Myocyte (in vitro differentiated cells): ENCODE measurements around the gene CACNA1B. TPM values are rescaled to one million over a fixed set of nuclear protein-coding genes. Genes with fewer than 3 reads are reported as not detected.
A peak's percentile ranks its signal among the peaks of the same experiment; 100 is the strongest.
"Not testable (repeated sequence)": the region's sequence is repeated elsewhere in the genome, so short reads cannot be mapped to it uniquely, and the experiment has no call there.

Experiments used
- DNase-seq: peaks from one replicate; pipeline ENCODE4 v3.0.0-alpha.2; 2012; ENCODE audit warnings: low read depth
- polyA plus RNA-seq: library from polyadenylated mRNA; unstranded; fragments of >200 nt; gene quantifications from one replicate; pipeline ENCODE4 v1.2.1, GENCODE V29; 2012; ENCODE audit warnings: missing spikeins
- total RNA-seq: library from RNA; depleted of rRNA; stranded (reverse); fragments of >200 nt; gene quantifications from 2 replicates; pipeline ENCODE4 v1.2.3, GENCODE V29; 2014

Gene CACNA1B
- total RNA-seq: 0.05 TPM in 1 of 2 replicates, not detected in the other
- polyA plus RNA-seq: 0.05 TPM

DNA sequence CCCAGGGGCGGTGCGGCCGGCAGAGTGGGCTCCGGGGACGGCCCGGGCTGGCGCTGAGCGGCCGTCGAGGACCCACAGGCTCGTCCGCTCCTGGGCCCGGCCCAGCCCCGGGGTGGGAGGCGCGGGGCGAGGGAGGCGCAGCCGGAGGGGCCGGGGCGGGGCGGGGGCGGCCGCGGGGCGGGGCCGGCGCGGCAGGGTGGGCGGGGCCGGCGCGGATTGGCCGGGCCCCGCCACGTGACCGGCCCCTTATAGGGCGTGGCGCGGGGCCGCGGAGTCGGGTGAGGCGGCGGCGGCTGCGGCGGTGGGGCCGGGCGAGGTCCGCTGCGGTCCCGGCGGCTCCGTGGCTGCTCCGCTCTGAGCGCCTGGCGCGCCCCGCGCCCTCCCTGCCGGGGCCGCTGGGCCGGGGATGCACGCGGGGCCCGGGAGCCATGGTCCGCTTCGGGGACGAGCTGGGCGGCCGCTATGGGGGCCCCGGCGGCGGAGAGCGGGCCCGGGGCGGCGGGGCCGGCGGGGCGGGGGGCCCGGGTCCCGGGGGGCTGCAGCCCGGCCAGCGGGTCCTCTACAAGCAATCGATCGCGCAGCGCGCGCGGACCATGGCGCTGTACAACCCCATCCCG, at the start of gene CACNA1B:
Gene CACNA1B, plus strand, starts transcription at position 277 of the 617 bp plus-strand sequence. Its CDS starts 152 bp downstream, at position 429.
- DNase-seq: not testable (repeated sequence)

DNA sequence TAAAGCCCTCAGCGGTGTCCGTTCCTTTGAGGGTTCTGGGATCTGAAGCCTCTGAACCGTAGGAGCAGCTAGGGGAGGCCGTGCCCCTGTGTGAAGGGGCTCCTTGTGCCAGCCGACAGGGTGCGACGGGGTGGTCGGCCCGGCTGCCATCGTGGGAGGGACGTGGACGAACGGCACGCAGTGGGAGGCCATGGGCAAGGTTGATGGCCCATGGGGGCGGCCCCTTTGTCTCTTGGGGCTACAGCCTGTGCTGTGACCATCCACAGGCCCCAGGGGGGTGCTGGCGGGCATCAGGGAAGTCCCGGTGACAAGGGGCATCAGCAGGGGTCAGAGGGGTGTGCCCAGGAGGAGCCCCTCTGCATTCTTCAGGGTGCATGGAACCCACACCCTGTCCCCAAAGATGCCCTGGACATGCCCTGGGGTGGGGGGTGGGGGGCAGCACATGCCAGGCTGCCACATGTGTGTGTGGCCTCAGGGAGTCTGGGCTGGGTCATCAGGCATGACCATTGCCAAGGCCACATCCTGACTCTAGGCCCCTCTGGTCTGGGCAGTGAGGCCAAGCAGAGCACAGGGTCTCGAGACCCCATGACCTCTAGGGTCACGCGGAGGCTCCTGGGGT, 49.6 kb upstream of the CACNA1B start:
- no peak for DNase-seq

DNA sequence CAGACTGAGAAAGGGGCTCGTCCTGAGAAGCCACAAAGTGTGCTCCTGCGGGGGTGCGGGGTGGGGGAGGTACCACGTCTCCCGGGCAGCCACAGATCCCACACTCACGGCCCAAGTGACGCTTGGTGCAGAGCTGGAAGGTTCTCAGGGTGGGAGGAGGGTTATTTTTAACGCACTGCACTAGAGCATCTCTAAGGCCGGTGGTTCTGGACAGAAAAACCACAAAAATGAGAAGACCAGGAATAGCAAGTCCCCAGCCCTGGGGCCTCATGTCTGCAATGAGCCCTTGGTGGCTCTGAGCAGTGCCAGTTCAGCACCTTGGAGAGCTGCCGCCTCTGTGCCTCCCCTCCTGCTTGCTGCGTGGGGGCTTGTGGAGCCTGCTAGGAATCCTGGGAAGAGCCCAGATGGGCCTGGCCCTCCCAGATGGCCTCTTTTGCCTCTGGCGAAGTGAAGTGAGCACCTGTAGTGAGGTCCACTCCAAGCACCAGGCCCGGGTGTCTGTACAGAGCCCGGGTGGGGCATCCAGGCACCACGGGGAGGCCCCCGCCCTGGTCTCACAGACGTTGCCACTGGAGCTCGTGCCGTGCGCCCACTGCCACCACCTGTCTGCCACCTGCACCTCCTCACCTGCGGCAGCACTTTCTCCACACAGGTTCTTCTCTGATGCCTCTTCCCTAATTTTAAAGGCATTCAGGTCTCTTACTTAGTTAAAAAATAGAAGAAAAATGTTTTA, 48.9 kb upstream of the CACNA1B start:
- DNase-seq: peak; percentile 89

DNA sequence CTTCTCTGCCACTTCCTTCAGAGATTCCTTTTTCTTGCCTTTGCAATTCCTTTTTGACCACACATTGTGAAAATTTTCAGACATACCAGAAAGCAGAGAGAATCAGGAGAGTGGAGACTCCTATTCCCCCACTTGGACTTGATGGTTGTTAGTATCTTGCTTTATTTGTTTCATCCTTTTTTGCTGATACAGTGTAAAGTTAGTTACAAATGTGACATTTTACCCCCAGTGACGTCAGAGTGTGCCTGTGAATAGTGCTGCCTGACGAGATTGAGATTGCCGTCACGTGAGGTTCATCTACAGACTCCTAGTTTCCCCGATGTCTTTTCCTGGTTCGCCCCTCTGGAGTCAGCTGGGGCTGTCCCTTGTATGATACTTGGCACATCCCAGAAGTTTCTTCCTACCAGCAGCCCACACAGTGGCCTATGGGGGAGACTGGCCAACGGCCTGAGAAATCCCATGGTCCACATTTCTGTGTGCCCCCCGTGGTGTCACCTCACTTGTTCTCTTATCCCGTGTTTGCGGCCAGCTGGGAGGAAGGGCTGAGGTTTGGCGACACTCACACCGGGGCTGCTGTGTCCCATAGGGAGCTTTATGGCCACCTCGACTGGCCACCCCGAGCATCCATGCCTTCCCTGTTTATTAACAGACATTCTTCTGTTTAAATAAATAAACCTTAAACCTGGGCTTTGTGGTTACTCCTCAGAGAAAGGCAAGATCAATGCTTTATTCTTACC, 48.2 kb upstream of the CACNA1B start:
- no peak for DNase-seq

DNA sequence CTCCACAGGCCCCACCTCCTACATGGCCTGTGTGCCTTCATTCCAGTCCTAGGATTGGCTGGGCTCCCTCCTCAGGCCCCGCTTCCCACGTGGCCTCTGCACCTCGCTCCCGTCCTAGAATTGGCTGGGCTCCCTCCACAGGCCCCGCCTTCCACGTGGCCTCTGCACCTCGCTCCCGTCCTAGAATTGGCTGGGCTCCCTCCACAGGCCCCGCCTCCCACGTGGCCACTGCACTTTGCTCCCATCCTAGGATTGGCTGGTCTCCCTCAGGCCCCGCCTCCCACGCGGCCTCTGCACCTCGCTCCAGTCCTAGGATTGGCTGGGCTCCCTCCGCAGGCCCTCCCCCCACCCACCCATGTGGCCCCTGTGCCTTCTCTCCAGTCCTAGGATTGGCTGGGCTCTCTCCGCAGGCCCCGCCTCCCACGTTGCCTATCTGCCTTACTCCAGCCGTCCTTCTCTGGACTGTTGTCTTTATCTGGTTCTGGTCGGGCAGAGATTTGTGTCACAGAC, 45.3 kb upstream of the CACNA1B start:
- DNase-seq: no peak

DNA sequence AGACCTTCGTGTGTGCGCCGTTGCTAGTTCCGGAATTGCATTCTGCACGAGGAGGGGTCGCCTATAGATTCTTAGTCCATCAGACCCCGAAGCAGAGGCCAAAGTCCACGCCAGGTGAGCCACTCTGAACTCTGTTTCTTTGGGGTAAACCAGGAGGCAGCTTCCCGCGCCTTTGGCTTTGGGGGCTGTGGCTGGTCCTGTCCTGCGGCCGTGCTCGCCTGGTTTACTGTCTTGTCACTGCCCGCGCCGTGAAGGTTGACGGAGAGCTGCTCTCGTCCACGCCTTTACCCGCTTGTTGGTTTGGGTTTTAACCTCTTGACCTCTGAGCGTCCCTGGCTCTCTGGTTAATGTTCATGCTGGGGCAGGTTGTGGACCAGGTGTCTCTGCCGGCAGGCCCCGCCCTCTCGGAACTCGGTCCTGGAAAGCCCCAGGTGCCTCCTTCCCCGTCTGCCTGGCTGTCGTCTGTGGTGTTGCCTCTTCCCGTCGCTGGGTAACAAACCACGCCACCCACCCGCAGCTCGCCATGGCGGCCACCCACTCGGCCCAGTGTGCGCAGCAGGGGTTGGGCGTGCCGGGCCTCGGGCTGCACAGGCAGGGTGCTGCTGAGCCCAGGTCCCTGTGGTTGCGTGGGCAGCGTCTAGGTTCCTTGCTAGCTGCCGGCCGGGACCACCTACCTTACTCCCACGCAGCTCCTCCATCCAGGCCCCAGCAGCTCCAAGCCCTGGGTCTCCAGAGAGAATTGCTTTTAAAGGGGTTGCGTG, 44.6 kb upstream of the CACNA1B start:
- no peak for DNase-seq

DNA sequence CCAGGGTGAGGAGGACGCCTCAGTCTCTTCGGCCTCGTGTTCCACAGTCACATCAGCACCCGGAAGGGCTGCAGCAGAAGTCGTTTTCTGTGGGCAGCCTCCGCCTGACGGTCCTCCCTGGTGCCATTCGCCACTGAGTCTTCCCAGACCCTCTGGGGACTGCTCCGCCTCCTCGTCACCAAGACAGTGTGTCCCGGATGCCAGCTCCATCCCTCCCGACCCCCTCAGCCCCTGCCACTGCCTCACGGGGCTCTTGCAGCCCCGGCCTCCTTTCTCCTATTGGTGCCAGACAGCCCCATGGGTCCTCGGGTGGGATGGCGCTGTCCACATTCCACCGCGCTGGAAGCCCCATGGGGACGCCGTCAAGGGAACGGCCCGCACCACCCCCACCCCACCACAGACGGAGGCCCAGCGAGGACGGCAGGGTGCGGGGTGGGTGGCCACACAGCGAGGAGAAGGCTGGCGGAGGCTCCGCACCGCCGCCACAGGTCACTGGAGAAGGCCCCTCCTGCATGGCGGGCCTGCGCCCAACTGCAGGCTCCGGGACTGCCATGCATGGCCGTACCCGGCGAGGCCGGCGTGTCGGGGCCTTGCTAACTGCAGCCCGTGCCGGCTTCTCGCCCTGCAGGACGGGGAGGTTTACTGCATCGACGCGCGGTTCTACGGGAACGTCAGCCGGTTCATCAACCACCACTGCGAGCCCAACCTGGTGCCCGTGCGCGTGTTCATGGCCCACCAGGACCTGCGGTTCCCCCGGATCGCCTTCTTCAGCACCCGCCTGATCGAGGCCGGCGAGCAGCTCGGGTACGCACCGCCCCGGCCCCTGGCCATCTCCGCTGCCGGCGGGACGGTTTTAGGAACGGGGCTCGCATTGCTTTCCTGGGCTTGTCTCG, 43.6 kb upstream of the CACNA1B start:
- DNase-seq: no peak

DNA sequence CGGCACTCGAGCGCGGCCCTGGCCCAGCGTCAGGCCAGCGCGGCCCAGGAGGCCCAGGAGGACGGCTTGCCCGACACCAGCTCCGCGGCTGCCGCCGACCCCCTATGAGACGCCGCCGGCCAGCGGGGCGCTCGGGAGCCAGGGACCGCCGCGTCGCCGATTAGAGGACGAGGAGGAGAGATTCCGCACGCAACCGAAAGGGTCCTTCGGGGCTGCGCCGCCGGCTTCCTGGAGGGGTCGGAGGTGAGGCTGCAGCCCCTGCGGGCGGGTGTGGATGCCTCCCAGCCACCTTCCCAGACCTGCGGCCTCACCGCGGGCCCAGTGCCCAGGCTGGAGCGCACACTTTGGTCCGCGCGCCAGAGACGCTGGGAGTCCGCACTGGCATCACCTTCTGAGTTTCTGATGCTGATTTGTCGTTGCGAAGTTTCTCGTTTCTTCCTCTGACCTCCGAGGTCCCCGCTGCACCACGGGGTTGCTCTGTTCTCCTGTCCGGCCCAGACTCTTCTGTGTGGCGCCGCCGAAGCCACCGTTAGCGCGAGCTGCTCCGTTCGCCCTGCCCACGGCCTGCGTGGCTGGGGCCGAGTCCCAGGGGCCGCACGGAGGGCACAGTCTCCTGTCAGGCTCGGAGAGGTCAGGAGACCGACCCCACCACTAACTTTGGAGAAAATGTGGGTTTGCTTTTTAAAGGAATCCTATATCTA, 42.6 kb upstream of the CACNA1B start:
- no peak for DNase-seq

DNA sequence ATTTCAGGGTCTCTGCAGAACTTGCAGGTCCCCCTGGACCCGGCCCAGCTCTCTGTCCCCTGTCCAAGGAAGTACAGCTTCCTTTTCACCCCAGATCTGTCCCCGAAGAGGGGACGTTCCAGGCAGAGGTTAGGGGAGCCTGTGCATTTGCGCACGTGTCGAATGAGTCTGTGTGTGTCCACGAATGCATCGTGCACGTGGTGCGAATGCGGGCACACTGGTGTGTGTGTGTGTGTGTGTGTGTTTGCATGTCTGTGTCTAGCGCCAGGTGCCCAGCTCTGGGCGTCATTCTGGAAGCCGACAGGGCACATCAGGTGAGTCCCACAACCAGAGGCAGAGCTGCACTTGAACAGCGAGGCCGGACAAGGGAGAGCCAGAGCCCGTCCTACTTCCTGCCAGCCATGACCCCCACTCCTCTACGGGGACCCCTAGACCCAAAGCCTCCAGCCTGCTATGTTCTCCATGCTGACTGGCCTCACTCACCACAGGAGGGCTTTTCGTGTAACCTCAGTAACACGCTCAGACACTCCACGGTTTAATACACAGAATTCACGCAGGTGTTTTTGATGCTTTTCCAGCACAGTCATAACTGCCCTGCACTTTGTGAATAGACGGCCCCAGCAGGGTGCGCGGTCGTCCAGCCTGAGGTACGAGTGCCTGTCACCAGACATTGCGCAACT, 41.3 kb upstream of the CACNA1B start:
- DNase-seq: no peak

DNA sequence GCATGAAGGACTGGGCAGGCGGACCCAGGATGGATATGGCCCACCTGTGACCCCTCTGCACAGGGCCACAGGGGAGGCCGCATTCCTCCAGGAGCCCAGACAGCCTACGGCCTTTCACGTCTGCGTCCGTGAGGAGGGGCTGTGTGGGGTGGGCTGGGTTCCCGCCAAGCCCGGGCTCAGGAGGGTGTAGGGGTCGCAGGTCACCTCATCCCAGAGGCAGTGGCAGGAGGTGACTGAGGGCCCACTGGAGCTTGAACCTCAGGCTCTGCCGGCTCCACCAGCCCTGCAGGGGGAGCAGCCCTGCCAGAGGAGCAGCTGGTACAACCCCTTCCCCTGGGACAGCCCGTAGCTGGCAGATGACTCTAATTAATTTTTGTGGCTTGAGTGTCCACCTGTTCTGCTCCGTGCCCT, 40.7 kb upstream of the CACNA1B start:
- DNase-seq: peak; percentile 68

DNA sequence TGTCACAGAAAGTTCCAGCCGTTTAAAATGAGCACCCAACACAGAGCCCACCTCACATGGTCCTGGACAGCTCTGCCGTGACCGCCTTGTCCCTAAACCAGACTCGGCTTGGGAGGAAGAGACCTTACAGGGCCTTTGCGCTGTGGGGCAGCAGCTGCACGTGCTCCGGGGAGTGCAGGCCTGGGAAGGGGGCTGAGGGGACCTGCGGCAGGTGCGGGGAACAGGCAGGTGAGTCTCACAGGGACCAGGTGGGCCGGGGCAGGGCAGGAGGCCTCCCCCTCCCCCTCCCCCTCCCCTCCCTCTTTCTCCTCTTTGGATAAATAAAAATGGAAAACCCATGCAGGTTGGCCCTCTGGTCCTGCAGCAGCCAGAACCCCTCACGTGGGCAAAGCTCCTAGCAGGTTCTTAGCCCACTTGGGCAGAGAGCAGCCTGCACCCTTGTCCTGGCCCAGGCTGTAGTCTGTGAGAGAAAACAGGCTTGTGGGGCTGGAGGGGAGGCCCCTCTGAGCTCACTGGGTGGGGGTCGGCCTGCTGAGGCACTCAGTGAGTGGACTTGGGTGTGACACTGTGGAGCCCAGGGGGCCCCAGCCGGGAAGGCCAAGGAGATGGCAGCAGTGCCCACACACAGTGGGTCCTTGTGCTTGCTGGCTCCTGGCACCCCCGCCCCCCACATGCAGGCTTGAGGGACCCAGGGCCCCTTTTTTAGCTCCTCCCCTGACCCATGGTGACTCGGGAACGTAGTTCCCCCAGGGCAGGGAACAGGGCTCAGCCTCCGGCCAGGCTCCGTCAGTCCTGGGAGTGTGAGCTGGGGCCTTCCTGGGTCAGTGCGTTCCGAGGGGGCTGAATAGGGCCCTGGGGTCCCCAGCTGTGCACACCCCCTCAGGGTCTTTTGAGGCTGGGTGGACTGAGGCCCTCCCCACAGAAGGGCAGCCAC, 40.0 kb upstream of the CACNA1B start:
- DNase-seq: no peak

DNA sequence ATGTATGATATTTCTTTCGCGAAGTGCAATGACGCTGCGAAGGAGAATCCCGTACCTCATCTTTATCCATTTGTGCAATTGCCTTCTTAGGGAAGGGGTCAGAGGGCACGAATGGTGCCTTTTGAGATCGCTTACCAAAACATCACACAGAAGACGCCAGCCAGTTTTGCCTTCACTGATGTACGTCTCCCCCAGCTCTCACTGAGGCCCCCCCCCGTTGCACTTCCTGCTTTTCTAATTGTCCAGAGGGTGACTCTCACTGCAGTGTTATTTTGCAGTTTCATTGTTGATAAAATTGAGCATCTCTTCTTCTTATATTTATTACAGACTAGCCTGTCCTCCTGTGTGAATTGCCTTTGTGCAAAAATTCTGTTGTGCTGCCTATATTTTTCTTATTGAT, 39.0 kb upstream of the CACNA1B start:
- DNase-seq: no peak

DNA sequence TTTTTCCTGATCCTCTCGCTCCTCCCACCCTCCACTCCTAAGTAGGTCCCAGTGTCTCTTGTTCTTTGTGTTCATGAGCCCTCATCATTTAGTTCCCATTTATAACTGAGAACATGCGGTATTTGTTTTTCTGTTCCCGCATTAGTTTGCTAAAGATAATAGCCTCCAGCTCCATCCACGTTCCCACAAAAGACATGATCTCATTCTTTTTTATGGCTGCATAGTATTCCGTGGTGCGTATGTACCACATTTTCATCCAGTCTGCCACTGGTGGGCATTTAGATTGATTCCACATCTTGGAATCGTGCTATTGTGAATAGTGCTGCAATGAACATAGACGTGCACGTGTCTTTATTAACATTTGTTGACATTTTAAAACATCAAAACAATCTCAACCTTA, 34.2 kb upstream of the CACNA1B start:
- DNase-seq: no peak

DNA sequence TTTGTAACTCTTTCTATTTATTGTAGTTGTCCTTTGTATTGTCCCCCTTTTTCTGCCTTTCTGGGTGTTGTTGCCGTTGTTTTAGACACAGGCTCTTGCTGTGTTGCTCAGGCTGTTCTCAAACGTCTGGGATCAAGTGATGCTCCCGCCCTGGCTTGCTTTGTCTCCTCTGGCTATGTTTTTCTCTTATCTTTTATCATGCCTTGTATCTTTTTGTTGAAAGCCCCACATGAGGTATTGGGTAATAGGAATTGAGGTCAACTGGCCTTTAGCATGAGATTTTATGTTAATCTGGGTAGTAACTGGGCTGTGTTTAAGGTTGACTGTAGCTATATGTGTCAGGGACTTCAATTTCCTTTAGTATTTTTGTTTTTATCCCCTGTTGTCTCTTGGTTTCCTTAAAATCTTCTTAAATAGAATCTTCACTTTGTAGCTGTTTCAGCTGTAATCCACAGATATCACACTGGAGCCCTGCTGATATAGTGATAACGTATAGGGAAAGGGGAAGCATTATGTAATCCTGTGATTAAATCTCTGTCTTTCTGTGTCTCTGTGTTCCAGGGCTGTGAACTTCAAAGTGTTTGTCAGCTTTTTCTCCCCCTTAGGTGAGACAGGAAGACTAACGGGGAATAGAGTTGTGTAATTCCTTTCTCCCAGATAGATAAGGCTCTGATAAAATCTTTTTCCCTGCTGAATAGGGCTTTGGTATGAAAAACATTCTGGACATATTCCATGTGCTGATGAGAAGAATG, 25.9 kb upstream of the CACNA1B start:
- DNase-seq: no peak

DNA sequence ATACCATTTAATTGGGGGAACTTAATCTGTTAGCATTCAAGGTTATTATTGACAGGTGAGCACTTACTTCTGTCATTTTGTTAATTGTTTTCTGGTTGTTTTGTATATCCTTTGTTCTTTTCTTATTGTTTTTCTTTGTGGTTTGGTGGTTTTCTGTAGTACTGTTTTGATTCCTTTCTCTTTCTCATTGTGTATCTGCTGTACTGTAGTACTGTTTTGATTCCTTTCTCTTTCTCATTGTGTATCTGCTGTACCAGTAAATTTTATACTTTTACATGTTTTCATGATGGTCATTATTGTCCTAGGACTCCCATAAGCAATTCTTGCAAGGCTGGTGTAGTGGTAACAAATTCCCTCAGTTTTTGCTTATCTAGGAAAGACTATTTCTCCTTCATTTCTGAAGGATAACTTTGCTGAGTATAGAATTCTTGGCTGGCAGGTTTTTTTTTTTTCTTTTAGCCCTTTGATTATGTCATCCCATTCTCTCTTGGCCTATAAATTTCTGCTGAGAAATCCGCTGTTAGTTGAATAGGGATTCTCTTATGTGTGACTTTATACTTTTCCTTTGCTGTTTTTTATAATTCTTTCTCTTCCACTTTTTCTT, 24.1 kb upstream of the CACNA1B start:
- no peak for DNase-seq

DNA sequence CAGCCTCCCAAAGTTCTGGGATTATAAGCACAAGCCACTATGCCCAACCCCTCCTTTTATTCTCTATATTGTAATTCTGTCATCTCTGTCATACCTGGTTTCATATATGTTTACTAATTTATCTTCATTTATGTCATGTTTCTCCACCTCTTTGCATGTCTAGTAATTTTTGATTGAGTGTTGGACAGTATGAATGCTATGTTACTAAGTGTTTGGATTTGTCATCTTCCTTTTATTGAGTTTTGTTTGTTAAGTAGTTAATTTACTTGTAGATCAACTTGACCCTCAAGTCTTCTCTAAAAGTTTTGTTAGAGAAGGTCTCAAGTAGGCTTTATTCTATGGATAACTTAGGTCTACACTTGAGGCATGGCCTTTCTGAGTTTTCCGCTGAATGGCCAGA, 17.2 kb upstream of the CACNA1B start:
- DNase-seq: no peak
